ENCODE data around the gene ATP6V1F. TPM values are rescaled to one million over a fixed set of nuclear protein-coding genes. Genes with fewer than 3 reads are reported as not detected.

The ATP6V1F gene
- total RNA-seq, 2 experiments from 2014 or later: 108 to 155 TPM

- H3K4me3 ChIP-seq (ENCODE audit: low read depth, low read length, poor library complexity, severe bottlenecking): no peak overlapping the region
- H4K20me1 ChIP-seq (ENCODE audit: insufficient read depth, low read length): no peaks in the 10 kb centered on the region
- intact Hi-C loops (cut with micrococcal nuclease; ENCODE audit: unreplicated experiment): no loop called here
- ChIA-PET CTCF (ENCODE audit: unreplicated experiment) (no interaction called here), POLR2A (interaction anchor here (0.9 kb wide), 1 partner anchor 57 kb away, joined by 3 read pairs; no protein-coding TSS in a partner anchor)
- no peak for TF ChIP-seq EZH2phosphoT487 (IDR thresholded peaks at IDR 0.05; ENCODE audit: borderline replicate concordance, low read depth, low read length)
- TF ChIP-seq CTCF (conservative IDR thresholded peaks at IDR 0.05; ENCODE audit: low read length): no peak
- H3K4me1 ChIP-seq (ENCODE audit: insufficient read depth, low read length, poor library complexity, severe bottlenecking): peaks cover 5% of the 10 kb centered on the region
- no peaks in the 10 kb centered on the region for H3K9me3 ChIP-seq (ENCODE audit: low read length)
- BruUV-seq (replicated peaks): no TSS peak
- no peak overlapping the region for H3K27ac ChIP-seq (ENCODE audit: low read depth, low read length, poor library complexity, severe bottlenecking)
- H3K9me2 ChIP-seq (ENCODE audit: insufficient read depth, low read length): no peaks in the 10 kb centered on the region
- no peaks in the 10 kb centered on the region for H3K79me2 ChIP-seq (ENCODE audit: insufficient read depth, low read depth, low read length)
- H3K4me2 ChIP-seq (ENCODE audit: low read length): no peak overlapping the region
- no peaks in the 10 kb centered on the region for H3K36me3 ChIP-seq (ENCODE audit: insufficient read depth, low read length)
- H2AFZ ChIP-seq (ENCODE audit: low read length): no peak overlapping the region
- DNase-seq (ENCODE audit: low spot score): no peak
Observed at GRCh38 chr7:128908750-128909624, 46.3 kb downstream of the ATP6V1F start.

- POLR2A ChIA-PET: interaction anchor here (0.8 kb wide), 1 partner anchor 30 kb away, joined by 3 read pairs; no protein-coding TSS in a partner anchor
- H4K20me1 ChIP-seq (ENCODE audit: insufficient read depth, low read length): no peaks in the 10 kb centered on the region
- CTCF ChIA-PET (ENCODE audit: unreplicated experiment): no interaction called here
- H3K4me3 ChIP-seq (ENCODE audit: low read depth, low read length, poor library complexity, severe bottlenecking): no peak overlapping the region
- no peaks in the 10 kb centered on the region for H3K79me2 ChIP-seq (ENCODE audit: insufficient read depth, low read depth, low read length)
- H3K9me2 ChIP-seq (ENCODE audit: insufficient read depth, low read length): no peaks in the 10 kb centered on the region
- no peak overlapping the region for H2AFZ ChIP-seq (ENCODE audit: low read length)
- TF ChIP-seq EZH2phosphoT487 (IDR thresholded peaks at IDR 0.05; ENCODE audit: borderline replicate concordance, low read depth, low read length) (no peak), CTCF (conservative IDR thresholded peaks at IDR 0.05; ENCODE audit: low read length) (no peak)
- DNase-seq (ENCODE audit: low spot score): no peak
- H3K4me1 ChIP-seq (ENCODE audit: insufficient read depth, low read length, poor library complexity, severe bottlenecking): no peaks in the 10 kb centered on the region
- no peak overlapping the region for H3K4me2 ChIP-seq (ENCODE audit: low read length)
- H3K36me3 ChIP-seq (ENCODE audit: insufficient read depth, low read length): no peaks in the 10 kb centered on the region
- H3K27ac ChIP-seq (ENCODE audit: low read depth, low read length, poor library complexity, severe bottlenecking): no peak overlapping the region
- BruUV-seq (replicated peaks): no TSS peak
- H3K9me3 ChIP-seq (ENCODE audit: low read length): no peaks in the 10 kb centered on the region
- intact Hi-C loops (cut with micrococcal nuclease; ENCODE audit: unreplicated experiment): no loop called here
Observed at GRCh38 chr7:128909625-128910568, 47.2 kb downstream of the ATP6V1F start.

Measured in OCI-LY7 (cell line).